K562 (cell line): Measurements from ENCODE around the gene ANK3. TPM values are rescaled to one million over a fixed set of nuclear protein-coding genes. Genes with fewer than 3 reads are reported as not detected.

ENCODE experiments used
- ATAC-seq: fragments of 200-7000 bp; cut with Tn5 transposase; 3 replicates; pipeline ENCODE4 v1.9.1; 2020; ENCODE audit warnings: moderate library complexity
- BruUV-seq: library from RNA; stranded (reverse); fragments of 400-500 nt; replicated peaks from 2 replicates; lab custom pipeline; 2021; lab: Mats Ljungman, UMichigan
- CTCF ChIA-PET: fragments of 300-600 bp; formaldehyde crosslinking; extraction: SDS; loops from one replicate; lab custom pipeline; 2021; ENCODE audit warnings: low intra/inter-chr PET ratio; lab: Yijun Ruan, JAX
- POLR2A ChIA-PET: fragments of 300-600, 350-650 bp; sonication (Branson Sonifier 250); formaldehyde crosslinking; extraction: SDS; loops from one replicate; lab custom pipeline; 2021; ENCODE audit warnings: antibody characterized with exemption, inconsistent platforms; lab: Yijun Ruan, JAX
- DNase-seq, 4 experiments: peaks; one replicate each; pipeline versions ENCODE4 v3.0.0 to v3.0.0-alpha.2; 2011 to 2018; ENCODE audit warnings: low spot score in 3 of 4, mixed read lengths in 3 of 4; ENCODE audit errors: extremely low read depth in 1 of 4
- FAIRE-seq: peaks from 2 replicates; lab custom pipeline; 2011; peaks lifted over from hg19 to GRCh38; lab: Jason Lieb, UNC
- H2AFZ ChIP-seq: 2 replicates; pipeline ENCODE4 v1.6.0; 2011; ENCODE audit warnings: low read depth, low read length, control low read depth, inconsistent platforms
- H3K27ac ChIP-seq: fragments of 200-600 bp; 3 replicates; pipeline ENCODE4 v1.8.0; 2011; ENCODE audit warnings: low read depth, mild to moderate bottlenecking, control low read depth, inconsistent platforms, low read length, moderate library complexity, mixed read lengths; ENCODE audit errors: extremely low read depth
- H3K27me3 ChIP-seq, 2 experiments: fragments of 300-600 bp in 1 of 2; 2 replicates in 1 of 2; 3 replicates in 1 of 2; pipeline versions ENCODE4 v1.6.0 to v1.8.0; 2011; ENCODE audit warnings: inconsistent platforms in 2 of 2, low read length in 2 of 2, mild to moderate bottlenecking in 1 of 2, mixed read lengths in 1 of 2, moderate library complexity in 1 of 2; ENCODE audit not compliant: control insufficient read depth in 2 of 2, insufficient read depth in 2 of 2
- H3K36me3 ChIP-seq: fragments of 300-600 bp; 3 replicates; pipeline ENCODE4 v1.8.0; 2011; ENCODE audit warnings: mild to moderate bottlenecking, low read length, inconsistent platforms; ENCODE audit not compliant: control insufficient read depth, insufficient read depth
- H3K4me1 ChIP-seq, 2 experiments: fragments of 200-600 bp in 1 of 2; replicated peaks in 1 of 2; 2 replicates in 1 of 2; 3 replicates in 1 of 2; pipeline versions ENCODE4 v1.5.1 to v1.8.0; 2011; ENCODE audit warnings: inconsistent platforms in 2 of 2, low read length in 2 of 2, mild to moderate bottlenecking in 1 of 2, mixed read lengths in 1 of 2, moderate library complexity in 1 of 2; ENCODE audit not compliant: control insufficient read depth in 2 of 2, insufficient read depth in 2 of 2
- H3K4me2 ChIP-seq: 2 replicates; pipeline ENCODE4 v1.6.1; 2011; ENCODE audit warnings: low read length, control low read depth, inconsistent platforms, mixed read lengths; ENCODE audit not compliant: insufficient read depth
- H3K4me3 ChIP-seq: fragments of 200-600 bp; sonication (generic), shearing (Covaris generic); 2 replicates; pipeline ENCODE4 v1.5.1; 2016; ENCODE audit warnings: control low read depth, inconsistent platforms
- H3K79me2 ChIP-seq: fragments of 200-600 bp; 3 replicates; pipeline ENCODE4 v1.8.0; 2011; ENCODE audit warnings: low read length, inconsistent platforms; ENCODE audit not compliant: control insufficient read depth, insufficient read depth
- H3K9ac ChIP-seq, 2 experiments: 2 replicates each; pipeline versions ENCODE4 v1.6.0 to v1.6.1; 2011; ENCODE audit warnings: low read depth in 2 of 2, low read length in 2 of 2, control low read depth in 1 of 2, inconsistent platforms in 1 of 2, mild to moderate bottlenecking in 1 of 2, mixed read lengths in 1 of 2; ENCODE audit not compliant: insufficient read depth in 1 of 2
- H3K9me1 ChIP-seq: one replicate; pipeline ENCODE4 v1.6.0; 2011; ENCODE audit warnings: inconsistent platforms, mild to moderate bottlenecking, low read length, moderate library complexity; ENCODE audit not compliant: control insufficient read depth, insufficient read depth
- H3K9me3 ChIP-seq: replicated peaks from 2 replicates; pipeline ENCODE4 v1.5.1; 2011; ENCODE audit warnings: low read depth, low read length, inconsistent platforms; ENCODE audit not compliant: control insufficient read depth, insufficient read depth
- H4K20me1 ChIP-seq: replicated peaks from 2 replicates; pipeline ENCODE4 v1.6.1; 2011; ENCODE audit warnings: low read length, inconsistent platforms, mixed read lengths; ENCODE audit not compliant: control insufficient read depth, insufficient read depth
- ARID1B ChIP-seq: fragments of 450-650 bp; IDR thresholded peaks from 2 replicates; pipeline ENCODE4 v1.6.1; 2016; ENCODE audit warnings: antibody characterized with exemption, mild to moderate bottlenecking, inconsistent platforms
- CSDE1 ChIP-seq, 2 experiments: fragments of 450-650 bp; IDR thresholded peaks; 2 replicates each; pipeline ENCODE4 v1.6.1; 2016; ENCODE audit warnings: mild to moderate bottlenecking in 1 of 2
- KHSRP ChIP-seq: fragments of 450-650 bp; IDR thresholded peaks from 2 replicates; pipeline ENCODE4 v1.6.1; 2017
- MCM3 ChIP-seq: fragments of 450-650 bp; IDR thresholded peaks from 2 replicates; pipeline ENCODE4 v1.6.1; 2016
- MTF1 ChIP-seq: fragments of 250-450 bp; sonication (Bioruptor Pico); IDR thresholded peaks from 2 replicates; pipeline ENCODE4 v1.9.0; 2021; ENCODE audit warnings: moderate library complexity, mild to moderate bottlenecking, inconsistent platforms, borderline replicate concordance
- NONO ChIP-seq, 2 experiments: fragments of 200-400 bp in 1 of 2; fragments of 450-650 bp in 1 of 2; formaldehyde crosslinking in 1 of 2; IDR thresholded peaks; 2 replicates each; pipeline ENCODE4 v1.6.1; 2017; ENCODE audit warnings: low read depth in 2 of 2, mild to moderate bottlenecking in 2 of 2, moderate library complexity in 2 of 2, low read length in 1 of 2
- RERE ChIP-seq: sonication (generic); formaldehyde crosslinking; IDR thresholded peaks from 2 replicates; pipeline ENCODE4 v1.8.0; 2023; ENCODE audit warnings: missing genetic modification reagents, mild to moderate bottlenecking, borderline replicate concordance
- RFX5 ChIP-seq: IDR thresholded peaks from 2 replicates; pipeline ENCODE4 v1.6.1; 2011; ENCODE audit warnings: low read depth, mild to moderate bottlenecking, improper control_type of control experiment, low read length
- SIN3B ChIP-seq: fragments of 450-650 bp; IDR thresholded peaks from 2 replicates; pipeline ENCODE4 v1.6.1; 2017; ENCODE audit warnings: low read depth, mild to moderate bottlenecking, moderate library complexity
- SMAD1 ChIP-seq: fragments of 150-350 bp; IDR thresholded peaks from 2 replicates; pipeline ENCODE4 v1.6.1; 2014; ENCODE audit warnings: low read length, low read depth; ENCODE audit not compliant: partially characterized antibody
- TBP ChIP-seq: optimal IDR thresholded peaks from 2 replicates; pipeline ENCODE3; 2011; ENCODE audit warnings: low read depth, low read length, improper control_type of control experiment
- TOE1 ChIP-seq, 2 experiments: fragments of 450-650 bp in 1 of 2; sonication (generic) in 1 of 2; formaldehyde crosslinking in 1 of 2; IDR thresholded peaks; 2 replicates each; pipeline versions ENCODE4 v1.7.1 to v1.8.0; 2016 to 2022; ENCODE audit warnings: borderline replicate concordance in 2 of 2, mild to moderate bottlenecking in 2 of 2, antibody characterized with exemption in 1 of 2, inconsistent platforms in 1 of 2, low read depth in 1 of 2, missing genetic modification reagents in 1 of 2, moderate library complexity in 1 of 2
- ZBTB11 ChIP-seq, 3 experiments: fragments of 200-800 bp in 1 of 3; fragments of 250-450 bp in 1 of 3; fragments of 450-650 bp in 1 of 3; sonication (Bioruptor Pico) in 1 of 3; sonication (Bioruptor generic) in 1 of 3; formaldehyde crosslinking in 1 of 3; IDR thresholded peaks; 2 replicates each; pipeline versions ENCODE4 v1.6.1 to v1.8.0; 2016 to 2022; ENCODE audit warnings: mild to moderate bottlenecking in 2 of 3, missing genetic modification characterization in 2 of 3, missing compliant biosample characterization in 1 of 3, moderate library complexity in 1 of 3
- WGBS: fragments of 100-300 bp; shearing (Covaris generic); methylation state at CpG from one replicate; pipeline ENCODE4 v1.1.6; 2016; ENCODE audit warnings: low coverage, mixed read lengths; ENCODE audit not compliant: insufficient coverage; ENCODE audit errors: missing lambda C conversion rate; 5-methylcytosine and 5-hydroxymethylcytosine counted together
- in situ Hi-C: fragments of 300-500 bp; cut with MboI; formaldehyde crosslinking; loops from 4 replicates; pipeline ENCODE4 v1.15.0; 2018; ENCODE audit warnings: inconsistent platforms, mixed read lengths
- intact Hi-C: fragments of 100-400 bp; cut with micrococcal nuclease; formaldehyde crosslinking; loops from 2 replicates; pipeline ENCODE4 v1.14.2; 2022
- polyA plus RNA-seq, 8 experiments: library from polyadenylated mRNA; depleted of rRNA in 4 of 8; stranded (reverse) in 5 of 8; unstranded in 3 of 8; fragments of >200 nt; fragmentation: Nextera tagmentation in 2 of 8; fragmentation: Illumina TruSeq in 1 of 8; extraction: Ambion mirVana in 2 of 8; extraction: Trizol in 1 of 8; gene quantifications; 2 replicates each; pipeline versions ENCODE4 v1.2.1 to v1.2.3, GENCODE V29; 2011 to 2014; ENCODE audit warnings: inconsistent platforms in 1 of 8, missing spikeins in 1 of 8
- total RNA-seq, 7 experiments: library from RNA; depleted of rRNA in 6 of 7; stranded (reverse); fragments of >200 nt in 6 of 7; fragmentation: Illumina TruSeq in 2 of 7; extraction: Trizol in 2 of 7; gene quantifications; 2 replicates each; pipeline versions ENCODE4 v1.2.1 to v1.2.3, GENCODE V29; 2011 to 2021; ENCODE audit warnings: low replicate concordance in 1 of 7

The ANK3 gene
- total and polyA plus RNA-seq, 9 of the 15 experiments (the other 6 are each of a cell fraction or from before 2014, with no cell fraction given) = 10.0 to 32.3 (median 17.9) TPM

GRCh38 chr10:60130130-60130579 lies 259.5 kb downstream of the ANK3 start:
- peak; percentile 99 for ATAC-seq
- CTCF ChIA-PET = no interaction called here
- no peaks in the 10 kb centered on the region for H3K27me3 ChIP-seq
- intact Hi-C loops (no loop called here), in situ Hi-C loops (no loop called here)
- POLR2A ChIA-PET = interaction anchor here (0.5 to 2.6 kb wide), 4 partner anchors 10 to 175 kb away, joined by 3 to 16 read pairs (median 3); no protein-coding TSS in a partner anchor
- no peaks in the 10 kb centered on the region; the same call in 2 of the 3 replicates for H3K36me3 ChIP-seq
- H3K27ac ChIP-seq = peak overlapping the region; percentile 79
- peaks cover 0 to 33% of the 10 kb centered on the region in 2 experiments; a peak in 4 of 5 replicates for H3K4me1 ChIP-seq
- no peaks in the 10 kb centered on the region for H3K9me1 ChIP-seq
- no peaks in the 10 kb centered on the region for H3K79me2 ChIP-seq
- H4K20me1 ChIP-seq = no peaks in the 10 kb centered on the region
- H3K4me3 ChIP-seq = no peak overlapping the region
- FAIRE-seq = peak; percentile 94
- WGBS = 5% methylated on average over 1 of the region's 1 CpG
- peak overlapping the region in 1 of 2 experiments; percentile 62; a peak in 2 of 4 replicates for H3K9ac ChIP-seq
- peak; percentile 62 to 90 (median 76) for DNase-seq
- H3K4me2 ChIP-seq = peak overlapping the region; percentile 53
- no peaks in the 10 kb centered on the region for H3K9me3 ChIP-seq
- H2AFZ ChIP-seq = peak overlapping the region; percentile 88
- BruUV-seq = no TSS peak
- peak in 1 of 2 experiments; percentile 56; a peak in 1 of 4 replicates for TF ChIP-seq NONO (IDR thresholded peaks at IDR 0.05; ENCODE audit: low read depth in 2 of 2, low read length in 1 of 2)
- no peak for TF ChIP-seq SIN3B
- TF ChIP-seq ARID1B = peak; percentile 82
- no peak for TF ChIP-seq TOE1 (IDR thresholded peaks at IDR 0.05; ENCODE audit: borderline replicate concordance)
- TF ChIP-seq TOE1 (CRISPR knock-in tag; IDR thresholded peaks at IDR 0.05; ENCODE audit: borderline replicate concordance, low read depth) = no peak
- peak in 1 of 3 experiments; percentile 54; a peak in 2 of 6 replicates for TF ChIP-seq ZBTB11 (CRISPR knock-in tag; IDR thresholded peaks at IDR 0.05)
- TF ChIP-seq CSDE1 (IDR thresholded peaks at IDR 0.05) = no peak
- TF ChIP-seq MTF1 (CRISPR knock-in tag) = no peak
- no peak for TF ChIP-seq RERE (CRISPR knock-in tag)
- no peak for TF ChIP-seq RFX5
- no peak for TF ChIP-seq KHSRP
- peak; percentile 75 for TF ChIP-seq TBP
- TF ChIP-seq MCM3 = no peak
- TF ChIP-seq SMAD1 = no peak
